Measurements from ENCODE around the gene EXOC3L1. TPM values are rescaled to one million over a fixed set of nuclear protein-coding genes. Genes with fewer than 3 reads are reported as not detected.

The EXOC3L1 gene
- total RNA-seq, 1 donor from 2014 or later: 0.45 TPM

- no peak for DNase-seq (ENCODE audit: low read depth)
- Mint-ChIP-seq H3K27ac (ENCODE audit: unreplicated experiment) (no peak overlapping the region), H3K27me3 (ENCODE audit: low read depth, unreplicated experiment) (peaks cover 21% of the 10 kb centered on the region), H3K9me3 (ENCODE audit: unreplicated experiment) (no peaks in the 10 kb centered on the region), H3K4me1 (ENCODE audit: low read depth, unreplicated experiment) (peaks cover 2% of the 10 kb centered on the region), H3K4me3 (ENCODE audit: unreplicated experiment) (no peak overlapping the region), H3K36me3 (ENCODE audit: low read depth, unreplicated experiment) (peaks cover 32% of the 10 kb centered on the region)
- no peak overlapping the region for H3K4me2 ChIP-seq (ENCODE audit: low read length)
- H2AFZ ChIP-seq (ENCODE audit: low read depth, low read length): no peak overlapping the region
- H3K4me1 ChIP-seq (ENCODE audit: insufficient read depth, low read length): no peaks in the 10 kb centered on the region
- no peaks in the 10 kb centered on the region for H3K36me3 ChIP-seq (ENCODE audit: insufficient read depth, low read length)
- no peak for FAIRE-seq
- H3K79me2 ChIP-seq (ENCODE audit: insufficient read depth, low read length): no peaks in the 10 kb centered on the region
- TF ChIP-seq, protein P1, sequence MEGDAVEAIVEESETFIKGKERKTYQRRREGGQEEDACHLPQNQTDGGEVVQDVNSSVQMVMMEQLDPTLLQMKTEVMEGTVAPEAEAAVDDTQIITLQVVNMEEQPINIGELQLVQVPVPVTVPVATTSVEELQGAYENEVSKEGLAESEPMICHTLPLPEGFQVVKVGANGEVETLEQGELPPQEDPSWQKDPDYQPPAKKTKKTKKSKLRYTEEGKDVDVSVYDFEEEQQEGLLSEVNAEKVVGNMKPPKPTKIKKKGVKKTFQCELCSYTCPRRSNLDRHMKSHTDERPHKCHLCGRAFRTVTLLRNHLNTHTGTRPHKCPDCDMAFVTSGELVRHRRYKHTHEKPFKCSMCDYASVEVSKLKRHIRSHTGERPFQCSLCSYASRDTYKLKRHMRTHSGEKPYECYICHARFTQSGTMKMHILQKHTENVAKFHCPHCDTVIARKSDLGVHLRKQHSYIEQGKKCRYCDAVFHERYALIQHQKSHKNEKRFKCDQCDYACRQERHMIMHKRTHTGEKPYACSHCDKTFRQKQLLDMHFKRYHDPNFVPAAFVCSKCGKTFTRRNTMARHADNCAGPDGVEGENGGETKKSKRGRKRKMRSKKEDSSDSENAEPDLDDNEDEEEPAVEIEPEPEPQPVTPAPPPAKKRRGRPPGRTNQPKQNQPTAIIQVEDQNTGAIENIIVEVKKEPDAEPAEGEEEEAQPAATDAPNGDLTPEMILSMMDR (IDR thresholded peaks at IDR 0.05; ENCODE audit: insufficient read depth, low read depth, low read length): no peak
- no peak for TF ChIP-seq EZH2 (IDR thresholded peaks at IDR 0.05; ENCODE audit: insufficient read depth, low read length)
- H3K27me3 ChIP-seq (ENCODE audit: insufficient read depth, low read length): no peaks in the 10 kb centered on the region
- no peak overlapping the region for H3K9ac ChIP-seq (ENCODE audit: low read length)
- H3K4me3 ChIP-seq (ENCODE audit: insufficient read depth, low read depth, low read length): no peak overlapping the region
- no peaks in the 10 kb centered on the region for H3K9me3 ChIP-seq (ENCODE audit: insufficient read depth, low read depth, low read length)
- H4K20me1 ChIP-seq (ENCODE audit: insufficient read depth, low read length): no peaks in the 10 kb centered on the region
- no peak overlapping the region for H3K27ac ChIP-seq (ENCODE audit: low read depth, low read length)
Measured at GRCh38 chr16:67213197-67214019, 23.5 kb upstream of the EXOC3L1 start.

GRCh38 chr16:67212766-67213165 lies 22.8 kb upstream of the EXOC3L1 start:
- Histone ChIP-seq H3K27me3 (ENCODE audit: insufficient read depth, low read length) (no peaks in the 10 kb centered on the region), H3K79me2 (ENCODE audit: insufficient read depth, low read length) (no peaks in the 10 kb centered on the region), H3K9ac (ENCODE audit: low read length) (no peak overlapping the region), H3K27ac (ENCODE audit: low read depth, low read length) (no peak overlapping the region), H3K36me3 (ENCODE audit: insufficient read depth, low read length) (no peaks in the 10 kb centered on the region), H2AFZ (ENCODE audit: low read depth, low read length) (no peak overlapping the region), H3K4me1 (ENCODE audit: insufficient read depth, low read length) (peaks cover 4% of the 10 kb centered on the region), H3K4me3 (ENCODE audit: insufficient read depth, low read depth, low read length) (no peak overlapping the region), H3K9me3 (ENCODE audit: insufficient read depth, low read depth, low read length) (no peaks in the 10 kb centered on the region), H4K20me1 (ENCODE audit: insufficient read depth, low read length) (no peaks in the 10 kb centered on the region), H3K4me2 (ENCODE audit: low read length) (no peak overlapping the region)
- no peak for FAIRE-seq
- Mint-ChIP-seq H3K4me3 (ENCODE audit: unreplicated experiment) (no peak overlapping the region), H3K27ac (ENCODE audit: unreplicated experiment) (no peak overlapping the region), H3K4me1 (ENCODE audit: low read depth, unreplicated experiment) (peaks cover 2% of the 10 kb centered on the region), H3K27me3 (ENCODE audit: low read depth, unreplicated experiment) (peaks cover 21% of the 10 kb centered on the region), H3K36me3 (ENCODE audit: low read depth, unreplicated experiment) (peaks cover 30% of the 10 kb centered on the region), H3K9me3 (ENCODE audit: unreplicated experiment) (no peaks in the 10 kb centered on the region)
- DNase-seq (ENCODE audit: low read depth): no peak
- no peak for TF ChIP-seq EZH2 (IDR thresholded peaks at IDR 0.05; ENCODE audit: insufficient read depth, low read length)
- TF ChIP-seq, protein P1 (IDR thresholded peaks at IDR 0.05; ENCODE audit: insufficient read depth, low read depth, low read length): no peak

- TF ChIP-seq, protein P1 (IDR thresholded peaks at IDR 0.05; ENCODE audit: insufficient read depth, low read depth, low read length): no peak
- TF ChIP-seq EZH2 (IDR thresholded peaks at IDR 0.05; ENCODE audit: insufficient read depth, low read length): no peak
- H4K20me1 ChIP-seq (ENCODE audit: insufficient read depth, low read length): no peaks in the 10 kb centered on the region
- FAIRE-seq (no peak), DNase-seq (ENCODE audit: low read depth) (no peak)
- Mint-ChIP-seq H3K9me3 (ENCODE audit: unreplicated experiment) (no peaks in the 10 kb centered on the region), H3K27me3 (ENCODE audit: low read depth, unreplicated experiment) (peaks cover 17% of the 10 kb centered on the region), H3K4me1 (ENCODE audit: low read depth, unreplicated experiment) (peaks cover 2% of the 10 kb centered on the region), H3K27ac (ENCODE audit: unreplicated experiment) (no peak overlapping the region), H3K36me3 (ENCODE audit: low read depth, unreplicated experiment) (peaks cover 20% of the 10 kb centered on the region), H3K4me3 (ENCODE audit: unreplicated experiment) (no peak overlapping the region)
- no peak overlapping the region for H3K9ac ChIP-seq (ENCODE audit: low read length)
- no peak overlapping the region for H3K4me3 ChIP-seq (ENCODE audit: insufficient read depth, low read depth, low read length)
- no peaks in the 10 kb centered on the region for H3K79me2 ChIP-seq (ENCODE audit: insufficient read depth, low read length)
- H3K4me2 ChIP-seq (ENCODE audit: low read length): no peak overlapping the region
- no peaks in the 10 kb centered on the region for H3K27me3 ChIP-seq (ENCODE audit: insufficient read depth, low read length)
- H3K4me1 ChIP-seq (ENCODE audit: insufficient read depth, low read length): peaks cover 12% of the 10 kb centered on the region
- no peaks in the 10 kb centered on the region for H3K36me3 ChIP-seq (ENCODE audit: insufficient read depth, low read length)
- H3K9me3 ChIP-seq (ENCODE audit: insufficient read depth, low read depth, low read length): no peaks in the 10 kb centered on the region
- no peak overlapping the region for H3K27ac ChIP-seq (ENCODE audit: low read depth, low read length)
- no peak overlapping the region for H2AFZ ChIP-seq (ENCODE audit: low read depth, low read length)
Measured at GRCh38 chr16:67211674-67212073, 21.7 kb upstream of the EXOC3L1 start.

All from astrocyte (in vitro differentiated cells and primary cell).